GM10266 (cell line): ENCODE results near the gene DPH3.

Source experiments
- DNase-seq: peaks from one replicate; pipeline ENCODE4 v3.0.0; 2012; ENCODE audit errors: extremely low spot score
- CTCF ChIP-seq: IDR thresholded peaks from 2 replicates; pipeline ENCODE4 v1.5.1; 2012; ENCODE audit warnings: mild to moderate bottlenecking, low read depth; ENCODE audit not compliant: control insufficient read depth, insufficient read depth; ENCODE audit errors: missing control alignments

DPH3 gene

DNA sequence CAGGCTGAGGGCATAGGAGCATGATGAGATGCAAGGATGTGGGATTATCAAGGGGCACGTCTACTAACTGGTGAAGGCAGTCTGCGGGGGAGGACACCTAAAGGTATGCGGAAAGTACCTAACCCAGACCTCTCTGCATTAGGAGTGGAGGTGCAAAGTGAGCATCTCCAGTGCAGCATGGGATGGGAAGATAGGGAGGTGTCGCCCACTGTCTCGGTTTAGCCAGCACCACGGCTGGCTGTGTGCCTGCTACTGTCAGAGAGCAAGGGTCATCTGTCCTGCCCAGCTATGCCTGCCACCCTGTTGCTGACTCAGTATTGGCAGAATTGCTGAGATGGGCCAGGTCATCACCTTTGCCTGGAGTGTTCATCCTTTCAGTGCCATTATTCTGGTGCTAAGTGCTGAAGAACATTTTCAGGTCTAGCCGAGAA is 40.4 kb upstream of the DPH3 start:
- TF ChIP-seq CTCF: no peak
- DNase-seq: no peak

GRCh38 chr3:16304061-16305010 is 39.6 kb upstream of the DPH3 start:
- no peak for DNase-seq
- TF ChIP-seq CTCF: no peak

- no peak for DNase-seq
- no peak for TF ChIP-seq CTCF
Measured at GRCh38 chr3:16303037-16303575, 38.4 kb upstream of the DPH3 start.

DNA sequence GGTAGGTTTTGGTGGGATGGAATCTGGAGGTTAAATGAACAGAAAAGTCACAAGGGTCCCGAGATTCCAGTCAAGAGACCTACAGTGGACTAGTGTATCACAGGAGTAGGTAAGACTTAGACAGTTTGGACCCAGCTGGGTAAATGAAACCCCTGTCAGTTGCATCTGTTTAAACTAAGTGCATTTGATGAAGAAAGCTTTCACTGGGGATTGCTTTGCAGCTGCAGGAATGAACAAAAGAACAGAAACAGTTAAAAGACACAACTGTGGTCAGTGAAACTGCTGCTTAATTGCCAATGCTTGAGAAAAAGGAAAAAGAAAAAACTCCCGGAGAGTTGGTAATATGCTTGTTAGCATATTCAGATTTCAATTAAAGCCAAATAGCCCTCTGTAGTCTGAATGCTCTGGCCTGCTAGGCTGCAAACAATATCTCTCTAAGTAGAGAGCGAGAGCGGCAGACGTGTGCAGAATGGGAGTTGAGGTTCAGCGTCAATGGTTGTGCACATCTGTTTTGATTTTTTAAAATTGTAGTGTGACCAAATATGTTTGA is 37.4 kb upstream of the DPH3 start:
- no peak for DNase-seq

GRCh38 chr3:16301507-16301906 is 36.8 kb upstream of the DPH3 start:
- DNase-seq: no peak
- TF ChIP-seq CTCF: no peak

More for the DNA sequence above, 37.4 kb upstream of the DPH3 start:
- no peak for TF ChIP-seq CTCF

DNA sequence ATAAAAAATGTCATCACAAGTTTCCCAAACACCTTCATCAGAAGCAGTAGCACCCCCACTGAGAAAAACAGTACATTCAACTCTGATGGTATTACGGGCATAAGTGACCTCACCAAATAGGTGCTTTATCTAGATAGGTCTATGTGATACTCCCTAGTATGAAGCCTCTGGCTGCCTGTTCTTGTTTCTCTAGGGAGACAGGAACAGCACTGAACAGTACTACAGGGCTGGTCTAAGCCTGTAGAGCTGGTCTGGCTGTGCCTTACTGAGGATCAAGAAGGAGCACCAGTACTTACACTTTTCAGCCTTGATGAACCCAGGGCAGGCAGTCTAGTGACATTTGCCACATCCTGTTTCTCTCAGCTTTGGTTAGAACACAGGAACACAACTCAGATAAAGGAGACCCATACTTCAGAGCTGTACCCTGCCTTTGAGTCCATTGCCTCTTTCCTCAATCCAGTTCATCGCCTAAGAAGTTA is 36.2 kb upstream of the DPH3 start:
- no peak for TF ChIP-seq CTCF
- DNase-seq: peak; percentile 21
